Measurements from ENCODE around the gene PEBP1. TPM values are rescaled to one million over a fixed set of nuclear protein-coding genes. Genes with fewer than 3 reads are reported as not detected.
"Not testable (repeated sequence)": the region's sequence is repeated elsewhere in the genome, so short reads cannot be mapped to it uniquely, and the experiment has no call there.

PEBP1 gene
- total RNA-seq, 1 experiment from 2014 or later = 189 TPM

DNA sequence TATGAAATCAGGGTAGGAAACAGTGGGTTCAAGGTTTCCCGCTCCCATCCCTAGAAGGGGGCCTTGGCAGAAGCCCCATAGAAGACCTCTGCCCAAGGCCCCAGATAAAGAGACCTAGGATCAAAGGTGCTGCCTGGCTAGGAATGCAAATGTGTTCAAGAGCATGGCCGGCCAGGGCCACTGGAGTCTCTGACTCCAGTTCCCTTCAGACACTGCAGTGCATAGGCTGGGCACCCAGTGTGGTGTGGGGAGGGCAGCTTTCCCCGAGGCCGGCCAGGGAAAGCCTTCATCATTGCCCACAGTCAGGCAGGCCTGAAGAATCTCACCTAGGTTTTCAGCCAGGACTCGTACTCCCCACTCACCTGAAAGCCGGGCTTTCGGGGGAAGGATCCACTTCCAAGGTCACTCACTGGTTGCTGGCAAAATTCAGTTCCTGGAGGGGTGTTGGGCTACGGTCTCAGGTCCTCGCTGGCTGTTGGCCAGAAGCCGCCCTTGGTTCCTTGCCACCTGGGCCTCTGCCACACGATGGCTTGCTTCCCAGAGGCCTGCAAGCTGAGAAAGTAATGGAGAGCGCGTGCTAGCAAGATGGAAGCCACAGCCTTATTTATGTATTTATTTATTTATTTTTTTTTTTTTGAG is 9.7 kb upstream of the PEBP1 start:
- Histone ChIP-seq H3K27me3 (ENCODE audit: insufficient read depth, low read depth) (no peaks in the 10 kb centered on the region), H3K9me3 (ENCODE audit: insufficient read depth, low read depth) (no peaks in the 10 kb centered on the region), H3K79me2 (ENCODE audit: low read depth) (no peaks in the 10 kb centered on the region), H3K4me3 (no peak overlapping the region), H4K20me1 (ENCODE audit: insufficient read depth) (no peaks in the 10 kb centered on the region), H3F3A (ENCODE audit: insufficient read depth, low read depth) (peaks cover 2% of the 10 kb centered on the region; the same call in 1 of the 2 replicates), H2AFZ (no peak overlapping the region), H3K27ac (no peak overlapping the region), H3K4me1 (replicated peaks; ENCODE audit: insufficient read depth) (peaks cover under 1% of the 10 kb centered on the region), H3K4me2 (no peak overlapping the region), H3K9me2 (ENCODE audit: insufficient read depth) (no peaks in the 10 kb centered on the region), H3K36me3 (ENCODE audit: low read depth) (no peaks in the 10 kb centered on the region)
- ChIA-PET POLR2A (ENCODE audit: unreplicated experiment) (no interaction called here), CTCF (no interaction called here)
- no TSS peak for BruUV-seq (replicated peaks)
- intact Hi-C loops (cut with micrococcal nuclease; ENCODE audit: unreplicated experiment) = no loop called here
- no peak for DNase-seq
- TF ChIP-seq, protein P1, sequence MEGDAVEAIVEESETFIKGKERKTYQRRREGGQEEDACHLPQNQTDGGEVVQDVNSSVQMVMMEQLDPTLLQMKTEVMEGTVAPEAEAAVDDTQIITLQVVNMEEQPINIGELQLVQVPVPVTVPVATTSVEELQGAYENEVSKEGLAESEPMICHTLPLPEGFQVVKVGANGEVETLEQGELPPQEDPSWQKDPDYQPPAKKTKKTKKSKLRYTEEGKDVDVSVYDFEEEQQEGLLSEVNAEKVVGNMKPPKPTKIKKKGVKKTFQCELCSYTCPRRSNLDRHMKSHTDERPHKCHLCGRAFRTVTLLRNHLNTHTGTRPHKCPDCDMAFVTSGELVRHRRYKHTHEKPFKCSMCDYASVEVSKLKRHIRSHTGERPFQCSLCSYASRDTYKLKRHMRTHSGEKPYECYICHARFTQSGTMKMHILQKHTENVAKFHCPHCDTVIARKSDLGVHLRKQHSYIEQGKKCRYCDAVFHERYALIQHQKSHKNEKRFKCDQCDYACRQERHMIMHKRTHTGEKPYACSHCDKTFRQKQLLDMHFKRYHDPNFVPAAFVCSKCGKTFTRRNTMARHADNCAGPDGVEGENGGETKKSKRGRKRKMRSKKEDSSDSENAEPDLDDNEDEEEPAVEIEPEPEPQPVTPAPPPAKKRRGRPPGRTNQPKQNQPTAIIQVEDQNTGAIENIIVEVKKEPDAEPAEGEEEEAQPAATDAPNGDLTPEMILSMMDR (conservative IDR thresholded peaks at IDR 0.05) = no peak
- no peak for TF ChIP-seq EZH2 (IDR thresholded peaks at IDR 0.05; ENCODE audit: low read depth)

DNA sequence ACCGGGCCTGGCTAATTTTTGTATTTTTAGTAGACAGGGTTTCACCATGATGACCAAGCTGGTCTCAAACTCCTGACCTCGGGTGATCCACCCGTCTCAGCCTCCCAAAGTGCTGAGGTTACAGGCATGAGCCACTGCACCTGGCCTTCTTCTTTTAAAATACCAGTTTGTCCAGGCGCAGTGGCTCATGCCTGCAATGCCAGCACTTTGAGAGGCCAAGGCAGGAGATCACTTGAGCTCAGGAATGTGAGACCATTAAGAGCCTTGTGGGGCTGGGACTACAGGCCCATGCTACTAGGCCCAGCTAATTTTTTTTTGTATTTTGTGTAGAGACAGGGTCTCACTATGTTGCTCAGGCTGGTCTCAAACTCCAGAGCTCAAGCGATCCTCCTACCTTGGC is 8.1 kb upstream of the PEBP1 start:
- H3K79me2 ChIP-seq (ENCODE audit: low read depth) = no peaks in the 10 kb centered on the region
- peaks cover 16% of the 10 kb centered on the region for H3F3A ChIP-seq (ENCODE audit: insufficient read depth, low read depth)
- peaks cover 17% of the 10 kb centered on the region for H3K4me1 ChIP-seq (replicated peaks; ENCODE audit: insufficient read depth)
- TF ChIP-seq EZH2 (IDR thresholded peaks at IDR 0.05; ENCODE audit: low read depth) = no peak
- TF ChIP-seq, protein P1 (conservative IDR thresholded peaks at IDR 0.05) = no peak
- no peak overlapping the region for H2AFZ ChIP-seq
- intact Hi-C loops (cut with micrococcal nuclease; ENCODE audit: unreplicated experiment) = no loop called here
- no TSS peak for BruUV-seq (replicated peaks)
- no peak overlapping the region for H3K4me2 ChIP-seq
- no peak overlapping the region for H3K4me3 ChIP-seq
- CTCF ChIA-PET = no interaction called here
- POLR2A ChIA-PET (ENCODE audit: unreplicated experiment) = no interaction called here
- no peaks in the 10 kb centered on the region for H3K27me3 ChIP-seq (ENCODE audit: insufficient read depth, low read depth)
- H3K27ac ChIP-seq = no peak overlapping the region
- H4K20me1 ChIP-seq (ENCODE audit: insufficient read depth) = no peaks in the 10 kb centered on the region
- no peaks in the 10 kb centered on the region for H3K36me3 ChIP-seq (ENCODE audit: low read depth)
- DNase-seq = no peak
- no peaks in the 10 kb centered on the region for H3K9me3 ChIP-seq (ENCODE audit: insufficient read depth, low read depth)
- no peaks in the 10 kb centered on the region for H3K9me2 ChIP-seq (ENCODE audit: insufficient read depth)

DNA sequence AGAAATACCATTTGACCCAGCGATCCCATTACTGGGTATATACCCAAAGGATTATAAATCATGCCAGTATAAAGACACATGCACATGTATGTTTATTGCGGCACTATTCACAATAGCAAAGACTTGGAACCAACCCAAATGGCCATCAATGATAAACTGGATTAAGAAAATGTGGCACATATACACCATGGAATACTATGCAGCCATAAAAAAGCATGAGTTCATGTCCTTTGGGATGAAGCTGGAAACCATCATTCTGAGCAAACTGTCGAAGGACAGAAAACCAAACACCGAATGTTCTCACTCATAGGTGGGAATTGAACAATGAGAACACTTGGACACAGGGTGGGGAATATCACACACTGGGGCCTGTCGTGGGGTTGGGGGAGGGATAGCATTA is 6.5 kb upstream of the PEBP1 start:
- Histone ChIP-seq H3K79me2 (ENCODE audit: low read depth) (peaks cover 11% of the 10 kb centered on the region; the same call in 1 of the 2 replicates), H3F3A (ENCODE audit: insufficient read depth, low read depth) (peaks cover 16% of the 10 kb centered on the region), H3K4me1 (replicated peaks; ENCODE audit: insufficient read depth) (peaks cover 17% of the 10 kb centered on the region)
- H3K4me3 ChIP-seq; H2AFZ ChIP-seq; H3K36me3 ChIP-seq (ENCODE audit: low read depth); H3K27ac ChIP-seq; DNase-seq; H3K4me2 ChIP-seq; CTCF ChIA-PET; intact Hi-C loops (cut with micrococcal nuclease; ENCODE audit: unreplicated experiment); H3K27me3 ChIP-seq (ENCODE audit: insufficient read depth, low read depth); H4K20me1 ChIP-seq (ENCODE audit: insufficient read depth); H3K9me3 ChIP-seq (ENCODE audit: insufficient read depth, low read depth); BruUV-seq (replicated peaks); H3K9me2 ChIP-seq (ENCODE audit: insufficient read depth): not testable (repeated sequence)
- POLR2A ChIA-PET (ENCODE audit: unreplicated experiment) = interaction anchor here (0.6 kb wide), 1 partner anchor 250 kb away, joined by 3 read pairs; no protein-coding TSS in a partner anchor

Data from PC-9 (cell line).